OCI-LY7 (cell line): ENCODE results near the gene STH.

ENCODE experiments used
- EZH2phosphoT487 ChIP-seq: fragments of 200-600 bp; sonication (generic); IDR thresholded peaks from 2 replicates; pipeline ENCODE4 v1.6.1; 2018; ENCODE audit warnings: low read depth, borderline replicate concordance, mild to moderate bottlenecking, mixed run types, antibody characterized with exemption, low read length, moderate library complexity, mixed read lengths
- TF ChIP-seq, protein P1 (sequence below): fragments of 200-600 bp; sonication (generic); conservative IDR thresholded peaks from 2 replicates; pipeline ENCODE4 v1.5.1; 2014; ENCODE audit warnings: mild to moderate bottlenecking, antibody characterized with exemption, low read length, moderate library complexity, mixed read lengths

- TF ChIP-seq, protein P1, sequence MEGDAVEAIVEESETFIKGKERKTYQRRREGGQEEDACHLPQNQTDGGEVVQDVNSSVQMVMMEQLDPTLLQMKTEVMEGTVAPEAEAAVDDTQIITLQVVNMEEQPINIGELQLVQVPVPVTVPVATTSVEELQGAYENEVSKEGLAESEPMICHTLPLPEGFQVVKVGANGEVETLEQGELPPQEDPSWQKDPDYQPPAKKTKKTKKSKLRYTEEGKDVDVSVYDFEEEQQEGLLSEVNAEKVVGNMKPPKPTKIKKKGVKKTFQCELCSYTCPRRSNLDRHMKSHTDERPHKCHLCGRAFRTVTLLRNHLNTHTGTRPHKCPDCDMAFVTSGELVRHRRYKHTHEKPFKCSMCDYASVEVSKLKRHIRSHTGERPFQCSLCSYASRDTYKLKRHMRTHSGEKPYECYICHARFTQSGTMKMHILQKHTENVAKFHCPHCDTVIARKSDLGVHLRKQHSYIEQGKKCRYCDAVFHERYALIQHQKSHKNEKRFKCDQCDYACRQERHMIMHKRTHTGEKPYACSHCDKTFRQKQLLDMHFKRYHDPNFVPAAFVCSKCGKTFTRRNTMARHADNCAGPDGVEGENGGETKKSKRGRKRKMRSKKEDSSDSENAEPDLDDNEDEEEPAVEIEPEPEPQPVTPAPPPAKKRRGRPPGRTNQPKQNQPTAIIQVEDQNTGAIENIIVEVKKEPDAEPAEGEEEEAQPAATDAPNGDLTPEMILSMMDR = no peak
- TF ChIP-seq EZH2phosphoT487 = no peak
These were observed 40.6 kb downstream of the STH start for GRCh38 chr17:46039592-46040186.
